Dedifferentiated amniotic fluid mesenchymal stem cell (primary cell): ENCODE results near the gene SLC25A4.
"Not testable (repeated sequence)": the region's sequence is repeated elsewhere in the genome, so short reads cannot be mapped to it uniquely, and the experiment has no call there.

Source experiments
- DNase-seq: peaks from one replicate; pipeline ENCODE4 v3.0.0-alpha.2; 2016; ENCODE audit errors: extremely low spot score

SLC25A4 gene

DNA sequence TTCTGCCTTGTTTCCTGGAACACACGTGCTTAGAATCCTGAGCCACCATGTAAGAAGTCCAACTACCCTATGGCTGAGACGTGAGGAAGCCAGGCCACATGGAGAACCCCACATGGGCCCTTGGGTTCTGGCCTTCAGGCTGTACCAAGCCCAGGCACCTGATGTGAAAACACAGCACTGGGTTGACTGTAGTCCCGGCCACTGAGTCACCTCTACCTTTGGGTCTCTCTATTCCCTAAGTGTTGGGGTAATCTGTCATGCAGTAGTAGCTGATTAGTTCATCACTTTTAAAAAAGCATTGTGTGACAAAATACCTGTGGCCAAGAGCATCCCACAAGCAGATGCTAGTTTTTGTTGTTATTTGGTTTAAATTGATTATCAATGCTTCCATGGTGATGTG is 36.4 kb downstream of the SLC25A4 start:
- no peak for DNase-seq

DNA sequence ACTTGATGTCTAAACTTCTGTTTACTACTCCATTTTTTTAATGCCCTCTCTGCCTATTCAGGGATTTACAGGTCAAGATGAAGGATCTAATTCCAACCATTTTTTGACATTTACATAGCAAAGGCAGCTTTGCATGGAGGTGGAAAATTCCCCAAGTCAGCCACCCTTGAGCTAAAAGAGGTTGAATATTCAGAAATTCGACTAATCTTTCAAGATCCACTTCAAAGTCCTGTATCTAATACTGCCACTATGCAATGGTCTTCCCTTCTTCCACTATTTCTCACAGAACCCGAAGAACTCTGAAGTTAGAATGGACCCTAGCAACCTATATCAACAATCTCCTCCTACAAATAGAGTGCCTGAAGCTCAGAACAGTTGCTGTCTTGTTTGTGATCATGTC is 39.2 kb downstream of the SLC25A4 start:
- DNase-seq: no peak

DNA sequence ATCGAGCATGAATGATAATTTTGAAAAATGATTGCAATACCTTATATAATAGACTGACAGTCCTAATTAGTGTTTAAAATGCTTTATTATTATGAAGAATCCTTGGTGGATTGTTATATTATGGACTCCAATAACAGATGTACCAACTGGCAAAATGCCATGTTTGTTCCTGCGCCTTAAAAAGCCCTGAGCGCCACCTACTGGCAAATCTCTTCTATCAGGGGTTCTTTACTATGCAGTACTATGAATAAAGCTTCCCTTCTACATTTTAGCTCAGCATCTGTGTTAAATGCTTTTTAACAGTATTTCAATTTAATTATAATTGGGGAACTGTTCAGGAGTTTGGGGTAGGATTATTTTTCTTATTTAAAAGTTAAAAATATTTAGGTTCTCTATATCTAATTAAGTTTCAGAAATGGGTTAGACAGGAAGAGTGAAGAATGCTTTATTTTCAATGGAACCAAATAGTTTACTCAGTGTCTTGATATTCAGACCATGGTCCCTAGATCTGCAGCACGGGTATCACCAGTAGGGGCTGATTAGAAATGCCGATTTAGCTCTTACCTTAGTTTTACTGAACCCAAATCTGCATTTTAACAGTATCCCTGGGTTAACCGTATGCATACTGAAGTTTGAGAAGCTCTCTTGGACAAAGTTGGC is 40.7 kb downstream of the SLC25A4 start:
- peak; percentile 93 for DNase-seq

DNA sequence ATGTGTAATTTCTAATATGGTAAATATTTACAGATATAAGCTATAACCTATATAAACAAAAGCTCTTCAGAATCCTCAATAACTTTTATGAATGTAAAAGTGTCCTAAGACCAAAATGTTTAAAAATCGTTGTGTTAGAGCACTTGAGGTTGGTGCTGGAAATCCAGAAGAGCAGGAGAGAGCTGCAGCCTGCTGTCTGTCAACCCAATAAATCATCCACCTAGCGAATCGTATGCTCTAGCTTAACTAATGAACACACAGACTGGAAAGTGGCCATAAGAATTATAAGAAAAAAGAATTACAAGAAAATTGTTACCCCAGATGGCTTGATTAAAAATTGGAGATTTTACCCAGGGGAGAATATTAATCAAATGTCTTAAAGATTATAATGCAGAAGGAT is 43.7 kb downstream of the SLC25A4 start:
- no peak for DNase-seq

DNA sequence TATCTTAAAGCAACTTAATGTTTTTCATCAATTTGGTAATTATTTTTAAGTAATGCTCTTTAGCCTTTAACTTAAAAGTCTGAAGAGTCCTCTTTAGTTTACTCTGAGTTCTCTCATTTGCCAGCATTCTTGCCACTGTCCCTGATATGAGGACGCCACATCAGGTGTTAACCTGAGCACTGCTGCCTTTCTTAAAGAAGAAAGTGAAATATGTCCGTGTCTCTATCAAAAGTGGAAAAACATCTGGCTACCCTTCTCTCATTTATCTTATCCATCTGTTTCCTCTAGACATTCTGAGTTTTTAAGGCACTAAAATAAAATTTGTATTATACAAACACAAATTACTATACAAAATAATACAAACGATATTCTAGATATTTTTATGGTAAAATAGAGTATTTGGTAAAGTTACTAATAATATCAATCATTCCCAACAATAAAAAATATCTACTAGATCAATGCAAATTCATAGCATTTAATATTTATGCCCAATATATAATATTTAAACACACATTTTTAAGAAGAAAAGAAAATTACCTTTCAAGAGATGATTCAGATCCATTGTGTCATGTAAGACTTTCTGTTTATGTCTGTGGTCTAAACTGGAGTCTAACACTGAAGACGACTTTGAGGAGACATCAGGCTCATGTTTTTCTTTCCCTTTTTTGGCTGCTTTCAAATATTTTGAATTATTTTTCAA is 46.7 kb downstream of the SLC25A4 start:
- DNase-seq: no peak

DNA sequence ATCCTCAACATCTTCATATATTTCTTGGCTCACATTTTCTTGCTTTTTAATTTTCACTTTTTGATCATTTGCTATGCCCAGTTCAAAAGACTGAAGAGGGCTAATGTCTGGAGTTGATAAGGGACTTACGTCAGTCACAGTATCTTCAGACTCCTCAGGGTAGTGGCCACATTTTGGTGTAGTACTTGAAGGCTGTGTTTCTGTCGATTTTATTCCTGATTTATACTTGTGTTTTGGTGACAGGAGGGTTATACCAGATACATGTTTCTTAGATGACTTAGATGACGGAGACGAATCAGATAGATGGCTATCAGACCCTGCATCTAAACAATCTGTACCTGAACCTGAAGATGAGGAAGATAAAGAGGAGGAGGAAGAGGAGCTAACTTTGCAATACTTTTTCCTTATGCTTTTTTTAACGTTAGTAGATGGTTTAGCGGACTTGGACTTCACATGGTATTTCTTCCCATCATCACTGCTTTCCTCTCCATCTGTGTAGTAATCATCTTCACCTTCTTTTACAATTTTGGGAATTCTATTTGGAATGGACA is 47.3 kb downstream of the SLC25A4 start:
- no peak for DNase-seq

DNA sequence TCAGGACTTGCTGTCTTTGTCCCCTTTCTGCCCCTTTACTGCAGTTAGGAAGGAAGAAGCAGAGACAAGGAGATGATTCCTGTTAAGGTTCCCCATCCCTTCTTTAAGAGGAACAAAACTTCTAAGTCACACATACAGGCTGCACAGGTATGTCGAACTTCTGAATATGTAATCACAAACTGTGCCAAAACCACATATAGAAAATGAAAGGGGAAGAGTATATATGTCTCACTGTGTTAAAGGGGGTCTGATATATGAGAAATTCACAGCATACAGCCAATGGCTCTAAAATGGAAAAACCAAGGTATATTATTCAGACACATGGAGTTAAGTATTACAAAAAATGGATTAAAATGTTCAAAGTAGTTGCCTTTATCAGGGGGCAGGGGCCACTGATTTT is 49.0 kb downstream of the SLC25A4 start:
- no peak for DNase-seq

DNA sequence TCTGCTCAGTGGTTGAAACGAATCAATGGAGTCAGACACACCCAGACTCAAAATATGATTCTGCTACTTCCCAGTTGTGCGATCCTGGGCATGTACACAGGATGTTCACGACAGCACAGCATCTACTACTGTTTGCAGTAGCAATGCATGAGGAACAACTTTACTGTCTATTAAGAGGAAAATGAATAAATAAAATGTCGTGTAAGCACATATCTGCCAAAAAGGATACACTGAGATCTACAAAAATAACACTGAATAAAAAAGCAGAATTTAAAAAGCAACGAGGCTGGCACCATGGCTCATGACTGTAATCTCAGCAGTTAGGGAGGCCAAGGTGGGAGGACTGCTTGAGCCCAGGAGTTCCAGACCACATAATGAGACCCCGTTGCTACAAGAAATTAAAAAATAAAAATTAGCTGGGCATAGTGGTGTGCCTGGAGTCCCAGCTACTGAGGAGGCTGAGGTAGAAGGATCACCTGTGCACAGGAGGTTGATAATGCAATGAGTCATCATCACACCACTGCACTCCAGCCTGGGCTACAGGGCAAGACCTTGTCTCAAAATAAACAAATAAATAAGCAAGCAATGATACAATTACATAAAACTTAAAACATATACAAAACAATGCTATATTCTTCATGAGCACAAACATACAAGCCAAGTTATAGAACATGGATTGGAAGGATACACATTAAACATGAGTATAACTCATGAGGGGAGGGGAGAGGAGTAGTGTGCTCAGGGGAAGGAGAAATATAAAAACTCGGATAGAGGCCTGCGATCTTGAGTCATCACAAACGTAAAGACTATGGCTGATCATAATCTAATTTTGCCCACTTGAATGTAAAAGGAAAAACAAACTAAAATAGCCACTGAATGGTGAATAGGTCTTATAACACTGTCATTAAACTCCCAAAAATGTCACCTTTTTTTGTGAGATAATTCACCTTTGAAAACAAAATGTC is 52.1 kb downstream of the SLC25A4 start:
- DNase-seq: no peak

DNA sequence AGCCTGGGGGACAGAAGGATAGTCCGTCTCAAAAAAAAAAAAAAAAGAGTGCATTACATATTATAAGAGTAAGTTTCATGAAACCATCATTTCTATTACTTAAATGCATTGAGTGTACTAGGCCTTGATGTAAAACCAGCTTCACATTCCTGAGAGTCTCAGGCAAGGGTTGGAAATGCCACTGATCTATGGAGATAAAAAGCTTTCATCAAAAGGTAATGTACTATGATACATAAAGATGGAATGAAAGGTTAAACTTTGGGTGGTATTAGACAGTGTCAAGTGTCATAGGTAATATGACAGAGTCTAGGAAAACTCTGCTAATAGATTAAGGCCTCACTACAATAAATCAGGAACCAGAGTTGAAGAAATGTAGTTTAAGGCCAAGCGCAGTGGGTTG is 53.4 kb downstream of the SLC25A4 start:
- no peak for DNase-seq

DNA sequence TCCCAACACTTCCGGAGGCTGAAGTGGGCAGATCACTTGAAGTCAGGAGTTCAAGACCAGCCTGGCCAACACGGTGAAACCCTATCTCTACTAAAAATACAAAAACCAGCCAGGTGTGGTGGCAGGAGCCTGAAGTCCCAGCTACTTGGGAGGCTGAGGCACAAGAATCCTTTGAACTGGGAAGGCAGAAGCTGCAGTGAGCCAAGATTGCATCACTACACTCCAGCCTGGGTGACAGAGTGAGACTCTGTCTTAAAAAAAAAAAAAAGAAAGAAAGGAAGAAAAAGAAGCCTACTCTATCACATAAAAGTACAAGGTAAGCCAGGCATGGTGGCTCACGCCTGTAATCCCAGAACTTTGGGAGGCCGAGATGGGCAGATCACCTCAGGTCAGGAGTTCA is 55.1 kb downstream of the SLC25A4 start:
- not testable (repeated sequence) for DNase-seq
